Measurements from ENCODE around the gene APMAP. TPM values are rescaled to one million over a fixed set of nuclear protein-coding genes. Genes with fewer than 3 reads are reported as not detected.
A peak's percentile ranks its signal among the peaks of the same experiment; 100 is the strongest.

APMAP gene
- total RNA-seq, 1 donor from 2014 or later = 56.8 TPM

DNA sequence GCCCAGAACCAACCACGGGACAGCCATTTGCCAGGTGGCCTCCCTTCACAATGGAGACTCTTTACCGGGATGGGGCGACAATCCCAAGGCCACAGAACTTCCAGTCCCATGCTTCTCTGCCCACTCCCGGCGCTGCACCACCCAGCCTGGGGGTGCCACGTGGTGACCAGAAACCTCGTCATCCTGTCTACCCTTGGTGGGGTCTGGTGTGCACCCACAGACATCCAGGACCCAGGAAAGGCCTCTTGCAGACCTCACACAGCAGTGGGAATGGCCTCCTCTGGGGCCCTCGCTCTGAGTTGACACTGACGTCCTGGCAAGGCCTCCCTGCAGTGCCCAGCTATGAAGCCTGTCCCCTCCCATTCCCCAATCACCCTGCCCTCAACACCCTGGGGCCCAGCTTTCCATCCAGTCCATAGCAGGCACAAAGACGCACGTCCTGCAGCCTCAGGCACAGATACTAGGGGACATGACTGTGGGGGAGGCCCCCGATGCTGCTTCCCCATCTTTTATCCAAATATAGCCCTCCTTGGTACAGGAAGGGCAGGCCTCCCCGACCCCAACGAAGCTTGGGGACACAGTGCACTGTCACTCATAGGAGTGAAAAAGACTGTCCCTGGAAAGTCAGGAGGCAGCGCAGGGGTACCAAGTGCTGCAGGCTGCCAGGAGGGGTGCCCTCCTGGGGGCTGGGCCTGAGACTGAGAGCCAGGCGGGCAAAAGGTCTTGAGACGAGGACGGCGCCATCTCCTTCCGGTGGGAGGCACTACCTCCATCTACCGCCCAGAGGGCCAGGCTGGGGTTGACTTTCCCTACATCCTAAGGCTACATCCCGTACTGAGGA is 36.3 kb downstream of the APMAP start:
- intact Hi-C loops (cut with micrococcal nuclease) = no loop called here
- DNase-seq = no peak
- H3K4me1 Mint-ChIP-seq = peaks cover 39% of the 10 kb centered on the region
- no peaks in the 10 kb centered on the region for H3K9me3 Mint-ChIP-seq
- peak overlapping the region; percentile 75 for H3K27ac Mint-ChIP-seq
- peaks cover 63% of the 10 kb centered on the region for H3K36me3 Mint-ChIP-seq (ENCODE audit: low read depth)
- H3K4me3 Mint-ChIP-seq = peak overlapping the region; percentile 12
- H3K27me3 Mint-ChIP-seq = no peaks in the 10 kb centered on the region

DNA sequence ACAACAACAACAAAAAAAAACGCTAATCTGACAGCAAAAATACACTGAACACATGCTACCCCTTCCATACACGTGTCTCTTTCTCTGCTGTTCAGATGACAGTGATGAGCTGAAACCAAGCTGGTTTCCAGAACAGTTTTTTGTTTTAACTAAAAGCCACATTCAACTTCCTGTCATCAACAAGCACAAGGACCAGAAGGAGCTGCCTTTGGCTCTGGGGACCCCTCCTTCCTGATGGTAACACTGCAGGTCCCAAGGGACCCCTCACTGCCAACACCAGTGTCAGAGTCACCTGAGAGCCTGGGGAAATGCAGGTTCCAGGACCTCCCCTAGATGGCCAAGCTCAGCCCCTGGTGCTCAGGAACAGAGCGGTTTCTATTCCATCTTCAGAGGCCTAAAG is 37.5 kb downstream of the APMAP start:
- peaks cover 43% of the 10 kb centered on the region for H3K4me1 Mint-ChIP-seq
- peak; percentile 82 for DNase-seq
- H3K27ac Mint-ChIP-seq = peak overlapping the region; percentile 89
- H3K9me3 Mint-ChIP-seq = no peaks in the 10 kb centered on the region
- intact Hi-C loops (cut with micrococcal nuclease) = no loop called here
- H3K4me3 Mint-ChIP-seq = peak overlapping the region; percentile 71
- H3K36me3 Mint-ChIP-seq (ENCODE audit: low read depth) = peaks cover 62% of the 10 kb centered on the region
- H3K27me3 Mint-ChIP-seq = no peaks in the 10 kb centered on the region

DNA sequence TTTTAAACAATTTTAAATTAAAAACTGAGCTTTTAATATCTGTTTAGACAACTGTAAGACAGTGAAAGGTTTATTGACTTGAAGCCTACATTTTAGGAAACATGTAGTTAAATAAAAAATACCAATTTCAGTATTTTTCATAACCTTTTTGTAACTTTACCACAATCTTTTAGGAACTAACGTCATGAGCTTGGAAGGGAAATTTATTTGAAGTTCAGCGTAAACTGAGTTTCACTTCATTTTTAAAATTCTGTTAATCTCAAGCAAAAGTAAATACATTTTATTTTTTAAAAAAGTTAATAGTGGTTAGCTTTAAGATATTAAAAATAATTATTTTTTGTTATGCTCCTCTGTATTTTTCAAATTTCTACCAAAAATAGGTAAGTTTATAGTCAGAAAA is 38.0 kb downstream of the APMAP start:
- DNase-seq = no peak
- Mint-ChIP-seq H3K36me3 (ENCODE audit: low read depth) (peaks cover 59% of the 10 kb centered on the region), H3K4me1 (peaks cover 46% of the 10 kb centered on the region), H3K9me3 (no peaks in the 10 kb centered on the region), H3K27me3 (no peaks in the 10 kb centered on the region), H3K4me3 (peak overlapping the region; percentile 71), H3K27ac (peak overlapping the region; percentile 89)
- intact Hi-C loops (cut with micrococcal nuclease) = loop anchor here (5.0 kb wide), 1 partner anchor 283 kb away; no protein-coding TSS in a partner anchor

DNA sequence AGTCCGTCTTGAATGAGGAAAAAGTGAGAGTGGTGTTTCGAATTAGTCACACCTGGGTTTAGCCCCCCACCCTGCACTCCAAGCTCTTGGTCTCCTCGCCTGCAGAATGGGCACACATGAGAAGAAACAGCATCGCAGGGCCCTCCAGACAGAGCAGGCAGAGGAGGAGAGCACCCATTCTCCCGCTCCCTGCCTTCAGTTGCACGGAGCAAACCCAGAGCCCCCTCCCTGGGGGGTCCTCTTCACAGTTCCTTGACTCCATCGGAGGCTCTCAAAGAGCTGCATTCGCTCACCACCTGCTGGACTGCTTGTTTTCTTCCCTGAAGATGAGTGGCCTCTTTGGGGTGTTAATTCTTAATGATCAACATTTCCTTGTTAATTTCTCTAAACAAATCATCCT is 38.4 kb downstream of the APMAP start:
- H3K4me3 Mint-ChIP-seq = peak overlapping the region; percentile 67
- intact Hi-C loops (cut with micrococcal nuclease) = loop anchor here (5.0 kb wide), 1 partner anchor 283 kb away; no protein-coding TSS in a partner anchor
- no peaks in the 10 kb centered on the region for H3K9me3 Mint-ChIP-seq
- H3K4me1 Mint-ChIP-seq = peaks cover 49% of the 10 kb centered on the region
- H3K36me3 Mint-ChIP-seq (ENCODE audit: low read depth) = peaks cover 57% of the 10 kb centered on the region
- peak overlapping the region; percentile 85 for H3K27ac Mint-ChIP-seq
- no peak for DNase-seq
- H3K27me3 Mint-ChIP-seq = no peaks in the 10 kb centered on the region

DNA sequence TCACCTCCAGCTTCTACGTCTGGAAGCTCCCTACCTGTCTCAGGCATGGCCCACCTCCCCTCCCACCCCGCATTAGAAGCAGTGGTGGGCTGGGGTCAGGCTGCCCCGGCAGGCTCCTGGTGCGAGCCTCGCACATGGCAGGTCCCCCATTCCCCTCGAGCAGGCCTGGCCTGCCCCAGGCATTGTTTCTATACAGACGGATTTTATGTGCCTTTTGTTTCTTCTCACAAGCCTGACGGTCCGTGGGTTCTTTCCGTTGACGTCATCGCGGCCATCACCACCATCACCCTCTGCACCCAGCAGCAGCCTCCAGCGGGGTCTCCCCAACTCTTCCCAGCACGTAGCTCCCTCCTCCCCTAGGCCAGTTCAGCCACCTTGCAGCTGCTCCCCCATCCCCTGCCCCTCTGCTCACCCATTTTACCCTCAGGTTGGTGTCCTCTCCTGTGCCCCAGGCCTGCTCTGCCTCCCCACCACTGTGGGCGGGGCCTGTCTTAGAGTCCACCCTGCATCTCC is 38.9 kb downstream of the APMAP start:
- H3K27ac Mint-ChIP-seq = peak overlapping the region; percentile 85

DNA sequence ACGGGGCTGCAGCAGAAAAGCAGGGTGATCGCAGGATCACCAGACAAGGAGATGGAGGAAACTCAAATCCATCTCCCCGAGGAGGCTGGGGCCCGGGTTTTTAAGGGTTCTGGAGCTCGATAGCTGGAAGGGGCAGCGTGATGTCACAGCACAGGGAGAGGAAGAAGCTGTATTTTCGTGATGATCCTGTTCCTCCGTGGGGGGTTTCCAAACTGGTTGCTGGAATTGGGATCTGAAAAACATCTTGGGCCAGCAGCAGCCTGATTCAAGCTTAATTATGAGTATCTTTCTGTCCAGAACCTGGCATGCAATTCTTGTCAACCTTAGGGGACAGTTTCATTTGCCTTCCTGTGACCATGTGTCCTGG is 39.4 kb downstream of the APMAP start:
- intact Hi-C loops (cut with micrococcal nuclease) = loop anchor here (5.0 kb wide), 1 partner anchor 284 kb away; no protein-coding TSS in a partner anchor
- no peaks in the 10 kb centered on the region for H3K9me3 Mint-ChIP-seq
- peak overlapping the region; percentile 85 for H3K27ac Mint-ChIP-seq
- peaks cover 55% of the 10 kb centered on the region for H3K4me1 Mint-ChIP-seq
- H3K27me3 Mint-ChIP-seq = no peaks in the 10 kb centered on the region
- DNase-seq = no peak
- peak overlapping the region; percentile 24 for H3K4me3 Mint-ChIP-seq
- H3K36me3 Mint-ChIP-seq (ENCODE audit: low read depth) = peaks cover 53% of the 10 kb centered on the region

More for the DNA sequence above, 38.9 kb downstream of the APMAP start:
- Mint-ChIP-seq H3K4me1 (peaks cover 51% of the 10 kb centered on the region), H3K9me3 (no peaks in the 10 kb centered on the region), H3K27me3 (no peaks in the 10 kb centered on the region), H3K36me3 (ENCODE audit: low read depth) (peaks cover 55% of the 10 kb centered on the region), H3K4me3 (peak overlapping the region; percentile 67)
- intact Hi-C loops (cut with micrococcal nuclease) = loop anchor here (5.0 kb wide), 1 partner anchor 284 kb away; no protein-coding TSS in a partner anchor
- DNase-seq = no peak

DNA sequence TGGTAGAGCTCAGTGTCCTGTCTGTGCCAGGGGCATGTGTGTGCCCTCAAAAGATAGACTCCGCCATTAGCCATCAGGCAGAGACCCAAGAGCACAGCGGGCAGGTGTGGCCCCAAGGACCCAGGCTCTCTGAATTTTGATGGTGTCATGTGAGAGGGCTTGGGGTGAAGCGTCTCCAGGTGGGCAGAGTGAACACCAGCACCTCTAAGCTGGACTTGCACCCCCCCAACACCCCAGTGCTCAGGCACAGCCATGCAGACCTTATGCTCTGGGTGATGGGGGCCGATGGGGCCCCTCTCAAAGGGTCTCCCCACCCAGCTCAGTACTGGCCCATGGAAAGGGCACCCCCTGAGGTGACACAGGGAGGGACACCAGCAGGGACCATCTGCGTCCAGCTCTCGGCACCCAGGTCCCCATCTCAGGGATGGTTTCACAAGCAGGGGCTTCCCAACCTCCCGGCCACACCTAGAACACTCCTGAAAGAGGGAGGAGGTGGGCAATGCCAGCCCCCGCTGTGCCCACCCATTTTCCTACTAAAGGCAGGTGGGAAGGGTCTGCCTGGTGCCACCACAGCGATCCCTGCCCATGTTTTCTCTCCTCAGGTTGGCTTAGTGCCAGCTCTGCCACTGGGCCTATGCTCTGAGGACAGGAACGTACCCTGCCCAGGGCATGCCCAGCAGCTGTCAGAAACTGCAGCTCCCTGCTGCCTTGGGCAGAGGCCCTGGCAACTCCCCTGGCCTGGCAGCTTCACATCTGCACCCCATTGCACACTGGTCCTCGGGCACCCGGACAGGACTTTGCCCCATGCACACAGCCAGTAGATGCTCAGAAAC is 40.0 kb downstream of the APMAP start:
- no peaks in the 10 kb centered on the region for H3K27me3 Mint-ChIP-seq
- peaks cover 52% of the 10 kb centered on the region for H3K36me3 Mint-ChIP-seq (ENCODE audit: low read depth)
- DNase-seq = no peak
- peak overlapping the region; percentile 95 for H3K4me3 Mint-ChIP-seq
- intact Hi-C loops (cut with micrococcal nuclease) = loop anchor here (5.0 kb wide), 1 partner anchor 285 kb away; no protein-coding TSS in a partner anchor
- H3K27ac Mint-ChIP-seq = peak overlapping the region; percentile 85
- H3K9me3 Mint-ChIP-seq = peaks cover 5% of the 10 kb centered on the region
- peaks cover 61% of the 10 kb centered on the region for H3K4me1 Mint-ChIP-seq

DNA sequence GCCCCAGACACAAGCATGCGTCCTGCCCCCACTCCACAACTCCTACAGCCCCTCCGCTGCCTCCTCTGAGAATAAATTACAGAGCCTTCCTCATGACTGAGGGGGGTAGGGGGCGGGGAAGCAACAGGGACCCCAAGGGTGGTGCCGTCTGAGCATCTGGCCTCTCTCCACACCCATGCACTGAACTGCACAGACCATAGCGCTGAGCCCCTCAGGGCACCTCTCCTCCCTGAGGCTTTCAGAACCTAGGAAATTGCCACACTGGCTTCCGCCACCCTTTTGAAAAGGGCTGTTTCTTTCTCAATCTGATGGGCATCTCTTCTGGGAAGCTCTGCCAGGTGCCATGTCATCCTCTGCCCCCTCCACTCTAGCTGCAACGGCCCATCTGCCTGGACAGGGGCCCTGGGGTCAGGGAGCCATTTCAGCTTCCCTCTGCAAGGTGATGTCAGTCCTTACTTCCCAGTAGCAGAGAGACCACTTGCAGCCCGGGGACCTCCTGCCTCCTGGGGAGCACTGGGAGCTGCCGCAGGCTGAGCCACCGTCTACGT is 40.9 kb downstream of the APMAP start:
- H3K27ac Mint-ChIP-seq = peak overlapping the region; percentile 76
- no peak for DNase-seq
- H3K36me3 Mint-ChIP-seq (ENCODE audit: low read depth) = peaks cover 57% of the 10 kb centered on the region
- no peaks in the 10 kb centered on the region for H3K27me3 Mint-ChIP-seq
- intact Hi-C loops (cut with micrococcal nuclease) = loop anchor here (5.0 kb wide), 1 partner anchor 286 kb away; no protein-coding TSS in a partner anchor
- peaks cover 15% of the 10 kb centered on the region for H3K9me3 Mint-ChIP-seq
- H3K4me1 Mint-ChIP-seq = peaks cover 70% of the 10 kb centered on the region
- H3K4me3 Mint-ChIP-seq = peak overlapping the region; percentile 95

DNA sequence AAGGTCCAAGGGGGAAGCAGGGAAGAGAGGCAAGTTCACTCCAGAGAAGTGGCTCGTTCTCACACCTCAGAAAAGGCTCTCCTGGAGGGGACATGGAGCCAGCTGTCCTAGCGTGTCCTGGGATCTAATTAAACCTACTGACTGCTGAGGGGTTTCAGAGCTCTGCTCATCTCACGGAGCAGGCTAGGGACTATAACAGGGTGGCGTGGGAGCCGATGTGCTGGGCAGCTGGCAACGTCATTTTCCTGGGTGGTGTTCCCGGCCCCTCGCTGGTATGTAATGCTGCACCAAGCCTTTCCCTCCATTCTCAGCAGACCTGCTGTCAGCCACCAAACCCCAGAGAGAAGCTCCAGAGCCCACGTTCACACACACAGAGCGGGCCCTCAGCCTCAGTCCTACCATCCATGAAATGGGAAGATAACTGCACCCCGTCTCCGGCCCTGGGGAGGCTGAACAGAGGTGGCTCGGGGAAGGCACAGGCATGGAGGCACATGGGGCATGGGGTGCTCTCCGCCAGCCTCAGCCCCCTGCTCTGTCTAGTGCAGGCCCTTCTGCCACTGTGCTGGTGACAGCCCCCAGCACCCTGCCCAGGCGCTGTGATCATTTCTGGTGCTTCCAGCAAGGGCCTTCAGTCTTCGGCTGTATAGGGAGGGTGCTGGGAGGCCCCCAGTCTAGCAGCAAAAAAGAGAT is 41.6 kb downstream of the APMAP start:
- no peaks in the 10 kb centered on the region for H3K27me3 Mint-ChIP-seq
- peak overlapping the region; percentile 95 for H3K4me3 Mint-ChIP-seq
- intact Hi-C loops (cut with micrococcal nuclease) = loop anchor here (5.0 kb wide), 1 partner anchor 286 kb away; no protein-coding TSS in a partner anchor
- H3K9me3 Mint-ChIP-seq = peaks cover 18% of the 10 kb centered on the region
- peaks cover 70% of the 10 kb centered on the region for H3K4me1 Mint-ChIP-seq
- H3K36me3 Mint-ChIP-seq (ENCODE audit: low read depth) = peaks cover 56% of the 10 kb centered on the region
- no peak for DNase-seq
- peak overlapping the region; percentile 98 for H3K27ac Mint-ChIP-seq

DNA sequence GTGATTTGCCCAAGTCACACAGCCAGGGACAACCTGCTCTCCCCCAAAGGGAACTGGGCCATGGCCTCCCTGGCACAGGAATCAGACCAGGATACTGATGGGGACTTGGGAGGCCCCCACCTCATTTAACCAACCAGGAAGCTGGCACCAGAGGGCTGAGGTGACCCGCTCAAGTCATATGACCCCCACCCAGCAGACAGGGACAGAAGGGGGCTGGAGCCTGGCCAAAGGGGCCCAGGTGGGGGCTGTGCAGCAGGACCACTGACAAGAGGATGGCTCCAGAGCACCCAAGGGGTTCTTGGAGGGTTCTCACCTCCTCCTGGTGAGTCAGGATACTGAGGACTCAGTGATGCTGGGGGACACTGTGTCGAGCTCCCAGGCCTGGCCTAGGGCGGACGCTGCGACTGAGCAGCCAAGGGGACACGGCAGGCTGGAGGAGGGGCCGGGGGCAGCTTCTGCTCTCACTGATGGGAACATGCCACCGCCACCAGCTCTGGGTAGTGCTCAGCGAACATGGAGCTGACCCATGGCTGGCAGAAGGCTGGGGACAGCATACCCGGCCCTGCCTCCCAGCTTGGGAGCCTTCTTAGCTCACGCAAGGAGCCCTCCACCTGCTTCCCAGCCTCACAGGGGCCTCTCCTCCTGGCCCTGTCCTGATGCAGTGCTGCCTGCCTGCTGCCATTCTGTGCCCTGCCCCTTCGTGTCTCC is 42.3 kb downstream of the APMAP start:
- intact Hi-C loops (cut with micrococcal nuclease) = loop anchor here (5.0 kb wide), 1 partner anchor 287 kb away; no protein-coding TSS in a partner anchor
- no peaks in the 10 kb centered on the region for H3K27me3 Mint-ChIP-seq
- peak overlapping the region; percentile 95 for H3K4me3 Mint-ChIP-seq
- peaks cover 73% of the 10 kb centered on the region for H3K4me1 Mint-ChIP-seq
- H3K27ac Mint-ChIP-seq = peak overlapping the region; percentile 98
- H3K36me3 Mint-ChIP-seq (ENCODE audit: low read depth) = peaks cover 59% of the 10 kb centered on the region
- DNase-seq = peak; percentile 64
- peaks cover 25% of the 10 kb centered on the region for H3K9me3 Mint-ChIP-seq

DNA sequence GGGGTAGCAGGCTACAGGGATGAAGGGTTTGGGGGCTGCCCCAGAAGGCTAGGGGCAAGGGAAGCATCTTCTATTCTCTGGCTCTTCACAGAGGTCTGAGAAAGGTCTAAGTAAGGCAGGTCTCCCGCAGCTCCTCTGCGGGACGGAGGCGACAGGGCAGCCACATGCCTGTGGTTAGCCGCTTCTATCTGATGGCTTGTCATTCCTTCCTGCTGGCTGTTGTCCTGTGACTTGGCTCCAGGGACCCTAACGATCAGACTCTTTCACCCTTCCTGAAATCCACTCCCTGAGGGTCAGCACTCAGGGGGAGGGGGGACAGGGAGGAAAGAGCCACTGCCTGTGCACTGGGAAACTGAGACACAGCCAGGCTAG is 42.8 kb downstream of the APMAP start:
- DNase-seq = peak; percentile 78
- Mint-ChIP-seq H3K27ac (peak overlapping the region; percentile 98), H3K27me3 (no peaks in the 10 kb centered on the region), H3K9me3 (peaks cover 30% of the 10 kb centered on the region), H3K4me1 (peaks cover 71% of the 10 kb centered on the region), H3K4me3 (peak overlapping the region; percentile 95), H3K36me3 (ENCODE audit: low read depth) (peaks cover 58% of the 10 kb centered on the region)
- intact Hi-C loops (cut with micrococcal nuclease) = loop anchor here (1.0 to 5.0 kb wide), 8 partner anchors 19 to 923 kb away; partner anchors contain the start of genes ABHD12, ACSS1, APMAP and GINS1

DNA sequence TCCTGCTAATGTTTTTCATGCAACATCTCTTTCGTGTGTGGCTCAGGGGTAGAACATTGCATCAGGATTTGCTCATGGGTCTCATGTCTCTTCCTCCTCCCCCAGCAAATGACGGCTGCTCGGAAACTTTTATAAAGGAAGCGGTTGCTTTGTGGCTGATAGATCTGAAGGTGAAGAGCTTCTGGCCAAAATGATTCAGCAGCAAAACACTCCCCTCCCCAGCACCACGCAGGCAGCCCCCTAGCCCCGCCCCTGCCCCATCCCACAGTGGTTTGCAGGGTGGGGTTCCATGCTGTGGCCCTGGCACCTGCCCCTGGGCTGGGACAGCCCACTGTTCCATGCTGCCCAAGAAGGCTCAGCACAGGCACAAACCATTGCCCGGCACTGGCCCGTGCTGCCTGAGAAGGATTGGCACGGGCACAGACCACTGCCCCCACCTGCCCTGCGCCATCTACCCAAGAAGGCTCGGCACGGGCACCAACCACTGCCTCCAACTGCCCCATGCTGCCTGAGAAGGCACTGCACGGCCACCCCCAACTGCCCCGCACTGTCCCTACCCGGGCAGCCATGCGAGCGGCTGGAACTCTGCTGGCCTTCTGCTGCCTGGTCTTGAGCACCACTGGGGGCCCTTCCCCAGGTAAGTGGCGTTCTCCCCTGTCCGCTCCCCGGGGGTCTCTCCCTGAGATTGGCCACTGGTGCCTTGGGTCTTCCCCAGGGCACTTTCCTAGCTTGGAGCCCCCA is 43.4 kb downstream of the APMAP start, which contains the start of gene CST7:
Gene CST7 (plus strand): TSS at position 331 of the 741 bp plus-strand sequence. CDS start 237 bp downstream, at position 568.
- DNase-seq = peak; percentile 95
- Mint-ChIP-seq H3K27me3 (no peaks in the 10 kb centered on the region), H3K27ac (peak within 1 kb of the TSS; percentile 98), H3K9me3 (peaks cover 32% of the 10 kb centered on the region), H3K4me3 (peak within 1 kb of the TSS; percentile 95), H3K36me3 (ENCODE audit: low read depth) (peaks cover 60% of the 10 kb centered on the region), H3K4me1 (peaks cover 67% of the 10 kb centered on the region)
- intact Hi-C loops (cut with micrococcal nuclease) = loop anchor here (1.0 to 5.0 kb wide), 7 partner anchors 18 to 922 kb away; partner anchors contain the start of genes ABHD12, ACSS1, APMAP and GINS1

Data from activated CD4-positive, alpha-beta T cell treated with anti-CD3 and anti-CD28 coated beads, Interleukin-2, amount 10 ng/mL, durations not matched to agents 24 days and 14 days (primary cell).